Effector CD4-positive, alpha-beta T cell (primary cell): ENCODE measurements around the gene TSPOAP1.

ENCODE experiments used
- DNase-seq: peaks from one replicate; pipeline ENCODE4 v3.0.0-alpha.2; 2020

Gene TSPOAP1

GRCh38 chr17:58339755-58340404, 11.3 kb upstream of the TSPOAP1 start:
- DNase-seq: no peak

GRCh38 chr17:58338841-58339754, 10.5 kb upstream of the TSPOAP1 start:
- DNase-seq: no peak

GRCh38 chr17:58338454-58338840, 9.9 kb upstream of the TSPOAP1 start:
- DNase-seq: no peak

DNA sequence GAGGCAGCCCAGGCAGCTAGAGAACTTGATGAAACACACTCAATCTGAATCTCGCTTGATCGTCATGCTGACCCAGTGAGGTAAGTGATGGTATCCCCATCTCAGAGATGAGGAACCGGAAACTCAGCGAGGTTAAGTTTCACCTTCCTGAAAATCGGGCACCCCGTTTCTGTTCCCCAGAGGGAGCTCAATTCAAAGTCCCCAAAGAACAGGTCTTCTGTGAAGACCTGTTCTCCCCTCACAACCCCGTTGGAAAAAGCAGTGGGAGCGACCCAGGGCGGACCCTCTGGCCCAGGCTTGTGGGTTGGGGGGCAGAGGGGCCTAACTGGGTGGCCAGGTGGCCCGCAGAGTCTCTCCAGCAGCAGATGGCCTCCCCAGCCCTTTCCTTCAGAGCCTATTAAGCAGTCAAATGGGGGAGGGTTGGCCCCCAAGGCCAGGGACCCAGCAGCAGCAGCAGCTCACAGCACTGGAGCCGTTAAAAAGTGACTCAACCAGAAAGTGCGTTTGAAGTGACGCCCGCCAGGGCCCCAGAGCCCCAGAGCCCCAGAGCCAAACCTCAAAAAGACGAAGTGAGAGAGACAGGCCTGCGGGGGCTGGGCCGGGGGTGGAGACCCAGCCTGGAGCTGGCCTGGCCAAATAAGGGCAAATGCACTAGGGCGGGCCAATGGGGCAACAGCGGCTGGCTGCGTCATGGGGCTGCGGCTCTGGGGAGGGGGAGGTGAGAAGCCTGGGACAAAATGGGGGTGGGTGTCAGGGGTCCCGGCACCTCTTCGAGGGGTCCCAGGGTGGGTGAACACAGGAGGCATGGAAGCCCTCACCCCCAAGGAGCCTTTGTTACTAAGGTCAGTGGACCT, 9.2 kb upstream of the TSPOAP1 start:
- peak; percentile 85 for DNase-seq

DNA sequence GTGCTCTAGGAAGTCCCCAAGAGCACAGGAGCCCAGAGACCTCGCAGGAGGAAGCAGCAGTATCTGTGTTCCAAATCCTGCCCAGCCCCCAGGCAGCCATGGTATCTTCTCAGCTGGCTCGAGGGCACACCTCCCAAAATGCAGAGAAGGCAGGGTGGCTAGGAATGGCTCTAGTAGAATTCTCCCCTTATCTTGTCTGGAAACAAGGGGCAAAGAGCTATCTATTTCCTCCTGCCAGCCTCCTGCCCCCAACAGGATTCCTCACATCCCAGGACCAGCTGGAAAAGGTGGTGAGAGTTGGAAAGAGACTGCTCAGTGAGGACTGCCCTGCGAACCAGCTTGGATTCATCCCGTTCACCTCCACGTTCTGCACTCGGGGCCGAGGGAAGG, 8.6 kb upstream of the TSPOAP1 start:
- DNase-seq: no peak

DNA sequence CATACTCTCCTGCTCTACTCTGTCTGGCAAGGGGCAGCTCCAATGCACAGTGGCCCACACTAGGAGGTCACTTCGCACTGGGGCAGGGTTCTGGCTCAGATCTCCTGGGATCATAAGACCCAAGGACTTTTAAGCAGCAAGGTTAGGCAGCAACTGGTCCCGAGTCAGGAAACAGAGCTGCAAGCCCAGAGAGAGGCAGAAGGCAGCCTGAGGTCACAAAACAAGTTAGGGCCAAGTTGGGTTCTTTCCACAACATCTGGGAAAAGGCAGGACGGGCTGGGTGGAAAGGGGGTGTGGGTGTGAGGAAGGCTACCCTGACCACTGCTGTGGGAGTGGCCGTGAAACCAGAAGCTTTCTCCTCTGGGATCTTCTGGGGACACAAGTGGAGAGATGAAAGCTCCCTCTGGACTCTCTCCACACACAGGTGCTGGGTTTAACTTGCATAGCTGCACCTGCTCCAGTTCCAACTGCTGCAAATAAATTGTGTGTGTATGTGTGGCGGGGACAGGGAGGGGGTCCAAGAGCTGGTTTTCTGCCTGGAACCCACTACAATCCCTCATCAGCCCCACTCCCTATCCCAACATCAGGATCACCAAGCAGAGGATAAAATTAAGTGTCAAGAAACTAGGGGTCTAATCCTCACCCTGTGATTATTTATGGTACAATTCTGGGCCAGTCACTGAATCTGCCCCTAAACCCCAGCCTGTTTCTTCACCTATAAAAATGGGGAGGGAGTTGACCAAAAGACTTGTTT, 8.0 kb upstream of the TSPOAP1 start:
- no peak for DNase-seq

GRCh38 chr17:58335779-58336455, 7.3 kb upstream of the TSPOAP1 start:
- DNase-seq: peak; percentile 61

- DNase-seq: no peak
Measured at GRCh38 chr17:58335061-58335731, 6.6 kb upstream of the TSPOAP1 start.

DNA sequence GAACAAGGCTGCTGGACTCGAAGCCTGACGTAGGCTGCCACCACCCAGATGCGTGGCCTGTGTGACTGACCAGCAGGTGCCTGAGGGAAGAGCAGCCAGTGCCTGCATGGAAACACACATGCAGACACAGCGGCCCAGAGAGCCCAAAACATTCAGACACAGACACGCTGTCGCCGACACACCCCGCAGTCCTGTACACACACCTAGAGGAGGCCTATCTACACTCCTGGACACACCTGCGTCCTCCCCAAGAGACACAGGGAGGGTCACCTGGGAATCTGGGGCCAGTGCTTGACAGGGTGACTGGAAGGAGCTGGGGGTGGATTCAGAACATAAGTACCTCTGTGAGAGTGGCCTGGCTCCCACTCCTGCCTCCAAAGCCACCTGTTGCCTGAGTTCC, 6.1 kb upstream of the TSPOAP1 start:
- DNase-seq: no peak

- DNase-seq: no peak
Measured at GRCh38 chr17:58334256-58334655, 5.7 kb upstream of the TSPOAP1 start.

DNA sequence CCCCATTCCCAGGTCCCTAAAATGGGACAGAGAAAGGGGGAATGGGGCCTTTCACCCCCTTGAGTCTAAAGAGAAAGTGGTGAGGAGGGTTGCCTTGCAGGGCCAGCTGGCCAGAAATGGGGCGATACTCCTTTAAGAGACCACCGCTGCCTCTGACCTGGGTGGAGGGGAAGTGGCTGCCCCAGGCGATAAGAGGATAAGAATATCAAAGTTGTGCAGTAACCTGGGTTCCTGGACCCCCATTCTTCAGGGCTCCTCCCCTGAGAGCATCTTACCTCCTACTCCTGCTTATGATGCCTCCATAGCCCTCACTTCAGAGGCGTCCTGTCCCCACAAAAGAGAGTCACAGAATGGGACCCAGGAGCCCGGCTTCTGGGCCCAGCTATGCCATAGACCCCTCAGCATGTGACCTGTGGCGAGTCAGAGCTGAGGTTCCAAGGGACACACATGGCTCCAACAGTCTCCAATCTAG, 5.2 kb upstream of the TSPOAP1 start:
- DNase-seq: no peak

GRCh38 chr17:58332778-58333735, 4.5 kb upstream of the TSPOAP1 start:
- DNase-seq: no peak

GRCh38 chr17:58331815-58332777, 3.5 kb upstream of the TSPOAP1 start:
- DNase-seq: peak; percentile 76

GRCh38 chr17:58330997-58331814, 2.6 kb upstream of the TSPOAP1 start:
- DNase-seq: peak; percentile 68

- DNase-seq: no peak
Measured at GRCh38 chr17:58330538-58330996, 2.0 kb upstream of the TSPOAP1 start.

GRCh38 chr17:58329810-58330537, 1.4 kb upstream of the TSPOAP1 start:
- DNase-seq: no peak
